Kidney capillary endothelial cell (primary cell): ENCODE measurements around the gene EXOC4.
"Not testable (repeated sequence)": the region's sequence is repeated elsewhere in the genome, so short reads cannot be mapped to it uniquely, and the experiment has no call there.

Experiments
- DNase-seq: peaks from one replicate; pipeline ENCODE4 v3.0.0-alpha.2; 2018; ENCODE audit warnings: low spot score

Gene EXOC4

GRCh38 chr7:134040988-134041387, 788.1 kb downstream of the EXOC4 start:
- DNase-seq, result no peak

- DNase-seq, result no peak
Observed at GRCh38 chr7:134041477-134041876, 788.6 kb downstream of the EXOC4 start.

- no peak for DNase-seq
Observed at GRCh38 chr7:134042307-134042706, 789.4 kb downstream of the EXOC4 start.

- no peak for DNase-seq
Observed at GRCh38 chr7:134044682-134045081, 791.8 kb downstream of the EXOC4 start.

- no peak for DNase-seq
Observed at GRCh38 chr7:134045716-134046115, 792.8 kb downstream of the EXOC4 start.

GRCh38 chr7:134046594-134047128, 793.8 kb downstream of the EXOC4 start:
- no peak for DNase-seq

- DNase-seq, result no peak
Observed at GRCh38 chr7:134047675-134048074, 794.8 kb downstream of the EXOC4 start.

- DNase-seq, result no peak
Observed at GRCh38 chr7:134048166-134048565, 795.3 kb downstream of the EXOC4 start.

- DNase-seq, result no peak
Observed at GRCh38 chr7:134051020-134051419, 798.1 kb downstream of the EXOC4 start.

GRCh38 chr7:134056816-134057215, 803.9 kb downstream of the EXOC4 start:
- DNase-seq, result no peak

GRCh38 chr7:134058521-134058920, 805.6 kb downstream of the EXOC4 start:
- DNase-seq, result no peak

GRCh38 chr7:134058980-134059379, 806.1 kb downstream of the EXOC4 start:
- DNase-seq, result no peak

- DNase-seq, result no peak
Observed at GRCh38 chr7:134059921-134060320, 807.0 kb downstream of the EXOC4 start.

GRCh38 chr7:134060874-134061273, 808.0 kb downstream of the EXOC4 start:
- DNase-seq, result no peak

GRCh38 chr7:134062460-134062859, 809.6 kb downstream of the EXOC4 start:
- no peak for DNase-seq

- no peak for DNase-seq
Observed at GRCh38 chr7:134065415-134065814, 812.5 kb downstream of the EXOC4 start.

- DNase-seq, result no peak
Observed at GRCh38 chr7:134067164-134067563, 814.3 kb downstream of the EXOC4 start.

GRCh38 chr7:134068670-134069069, 815.8 kb downstream of the EXOC4 start:
- no peak for DNase-seq

- no peak for DNase-seq
Observed at GRCh38 chr7:134069187-134069586, 816.3 kb downstream of the EXOC4 start.

- DNase-seq, result no peak
Observed at GRCh38 chr7:134070673-134071072, 817.8 kb downstream of the EXOC4 start.

GRCh38 chr7:134071355-134072331, 818.8 kb downstream of the EXOC4 start:
- DNase-seq, result no peak

GRCh38 chr7:134073276-134073675, 820.4 kb downstream of the EXOC4 start:
- no peak for DNase-seq

- DNase-seq, result no peak
Observed at GRCh38 chr7:134075799-134076198, 822.9 kb downstream of the EXOC4 start.

GRCh38 chr7:134077560-134077959, 824.7 kb downstream of the EXOC4 start:
- not testable (repeated sequence) for DNase-seq
